Thoracic aorta (tissue), 2 donors: Measurements from ENCODE around the gene PLAGL1. TPM values are rescaled to one million over a fixed set of nuclear protein-coding genes. Genes with fewer than 3 reads are reported as not detected.

Experiments
- ATAC-seq: fragments of 150-250 bp; one replicate; pipeline ENCODE4 v1.8.0; 2017; ENCODE audit warnings: low read depth; ENCODE audit not compliant: insufficient number of reproducible peaks, low FRiP score
- DNase-seq: peaks from one replicate; pipeline ENCODE4 v3.0.0-alpha.2; 2020; ENCODE audit warnings: low spot score
- H3K27ac ChIP-seq, 2 donors: fragments of 200-600 bp; sonication (generic); 1 replicate in 1 of 2; 2 replicates in 1 of 2; pipeline ENCODE4 v1.5.1; 2016; ENCODE audit warnings: mild to moderate bottlenecking in 2 of 2, moderate library complexity in 2 of 2
- H3K27me3 ChIP-seq: fragments of 200-600 bp; sonication (generic); replicated peaks from 2 replicates; pipeline ENCODE4 v1.6.0; 2016; ENCODE audit warnings: mild to moderate bottlenecking; ENCODE audit not compliant: insufficient read depth
- H3K36me3 ChIP-seq: fragments of 200-600 bp; sonication (generic); one replicate; pipeline ENCODE4 v1.5.1; 2016
- H3K4me1 ChIP-seq, 2 donors: fragments of 200-600 bp; sonication (generic); 1 replicate in 1 of 2; 2 replicates in 1 of 2; pipeline versions ENCODE4 v1.5.1 to v1.6.0; 2016; ENCODE audit warnings: low read depth in 2 of 2, mild to moderate bottlenecking in 1 of 2; ENCODE audit not compliant: control insufficient read depth in 1 of 2
- H3K4me3 ChIP-seq: fragments of 200-600 bp; sonication (generic); 2 replicates; pipeline ENCODE4 v1.5.1; 2016; ENCODE audit warnings: mild to moderate bottlenecking
- H3K9me3 ChIP-seq: fragments of 200-600 bp; sonication (generic); 2 replicates; pipeline ENCODE4 v1.5.1; 2016
- total RNA-seq, 2 donors: library from RNA; depleted of rRNA; stranded (reverse); fragments of >200 nt; gene quantifications; one replicate each; pipeline versions ENCODE4 v1.1.0 to v1.2.3, GENCODE V29; 2016
- TF ChIP-seq, protein P1 (sequence below): fragments of 200-600 bp; sonication (generic); IDR thresholded peaks from one replicate; pipeline ENCODE4 v1.5.1; 2019; ENCODE audit warnings: antibody characterized with exemption

Gene PLAGL1
- total RNA-seq, 2 donors from 2014 or later: 33.6 to 74.7 TPM

DNA sequence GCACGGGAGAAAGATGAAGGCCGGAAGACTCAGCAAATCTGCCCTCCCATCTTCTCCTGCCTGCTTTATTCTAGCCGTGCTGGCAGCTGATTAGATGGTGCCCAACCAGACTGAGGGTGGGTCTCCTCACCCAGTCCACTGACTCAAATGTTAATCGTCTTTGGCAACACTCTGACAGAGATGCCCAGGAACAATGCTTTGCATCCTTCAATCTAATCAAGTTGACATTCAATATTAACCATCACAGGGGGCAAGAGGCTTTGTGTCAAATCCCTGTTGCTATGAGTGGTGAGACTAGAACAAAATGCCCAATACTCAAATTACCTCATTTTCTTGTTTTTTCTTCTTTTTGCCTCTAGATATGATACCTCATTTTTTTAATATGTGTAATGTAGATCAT lies 27.4 kb upstream of the PLAGL1 start:
- H3K4me1 ChIP-seq: peaks cover 0 to 9% of the 10 kb centered on the region in 2 donors
- no peak overlapping the region for H3K4me3 ChIP-seq
- H3K27me3 ChIP-seq: no peaks in the 10 kb centered on the region
- no peaks in the 10 kb centered on the region for H3K9me3 ChIP-seq
- H3K27ac ChIP-seq: no peak overlapping the region
- DNase-seq: no peak
- ATAC-seq: no peak
- TF ChIP-seq, protein P1, sequence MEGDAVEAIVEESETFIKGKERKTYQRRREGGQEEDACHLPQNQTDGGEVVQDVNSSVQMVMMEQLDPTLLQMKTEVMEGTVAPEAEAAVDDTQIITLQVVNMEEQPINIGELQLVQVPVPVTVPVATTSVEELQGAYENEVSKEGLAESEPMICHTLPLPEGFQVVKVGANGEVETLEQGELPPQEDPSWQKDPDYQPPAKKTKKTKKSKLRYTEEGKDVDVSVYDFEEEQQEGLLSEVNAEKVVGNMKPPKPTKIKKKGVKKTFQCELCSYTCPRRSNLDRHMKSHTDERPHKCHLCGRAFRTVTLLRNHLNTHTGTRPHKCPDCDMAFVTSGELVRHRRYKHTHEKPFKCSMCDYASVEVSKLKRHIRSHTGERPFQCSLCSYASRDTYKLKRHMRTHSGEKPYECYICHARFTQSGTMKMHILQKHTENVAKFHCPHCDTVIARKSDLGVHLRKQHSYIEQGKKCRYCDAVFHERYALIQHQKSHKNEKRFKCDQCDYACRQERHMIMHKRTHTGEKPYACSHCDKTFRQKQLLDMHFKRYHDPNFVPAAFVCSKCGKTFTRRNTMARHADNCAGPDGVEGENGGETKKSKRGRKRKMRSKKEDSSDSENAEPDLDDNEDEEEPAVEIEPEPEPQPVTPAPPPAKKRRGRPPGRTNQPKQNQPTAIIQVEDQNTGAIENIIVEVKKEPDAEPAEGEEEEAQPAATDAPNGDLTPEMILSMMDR: no peak
- H3K36me3 ChIP-seq: no peaks in the 10 kb centered on the region

DNA sequence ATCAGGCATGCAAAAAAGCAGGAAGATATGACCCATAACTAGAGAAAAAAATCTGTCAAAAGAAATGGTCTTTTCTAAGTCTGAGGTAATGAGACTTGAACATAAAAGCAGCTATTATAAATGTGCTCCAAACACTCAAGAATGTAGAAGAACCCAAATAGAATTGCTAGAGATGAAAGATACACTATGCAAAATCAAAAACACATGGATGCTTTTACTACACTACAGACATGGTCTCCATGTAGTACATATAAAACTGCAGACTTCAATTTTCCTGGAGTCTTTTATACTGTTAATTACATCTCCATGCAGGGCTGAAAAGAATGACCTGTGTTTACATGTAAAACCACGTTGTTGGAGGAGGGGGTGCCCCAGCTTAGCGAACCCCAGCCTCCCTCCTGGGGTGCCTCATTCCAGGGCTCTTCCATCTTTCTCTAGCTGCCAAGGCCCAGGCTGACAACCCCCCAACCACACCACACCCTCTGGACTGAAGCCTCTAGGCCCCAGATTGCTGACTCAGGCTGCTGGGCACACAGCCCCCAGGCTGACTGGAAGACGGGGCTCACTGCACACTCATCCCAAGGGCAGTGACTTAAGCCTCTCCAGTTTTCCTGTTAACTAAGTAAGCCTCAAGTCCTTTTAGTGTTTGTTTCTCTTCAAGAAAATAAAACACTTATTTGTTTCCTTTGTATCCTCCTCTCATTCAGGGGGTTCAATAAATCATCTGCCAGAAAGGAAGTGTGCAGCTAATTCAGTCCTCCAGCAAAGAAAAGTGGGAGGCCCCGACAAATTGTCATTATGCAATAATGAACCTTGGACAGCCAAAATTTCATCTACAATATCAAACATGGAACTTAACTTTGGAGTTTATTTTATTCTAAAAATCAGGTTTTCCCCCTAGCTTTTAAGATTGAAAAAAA lies 26.0 kb upstream of the PLAGL1 start:
- Histone ChIP-seq H3K9me3 (no peaks in the 10 kb centered on the region), H3K27me3 (no peaks in the 10 kb centered on the region), H3K27ac (no peak overlapping the region), H3K4me1 (peaks cover 0 to 9% of the 10 kb centered on the region in 2 donors), H3K4me3 (no peak overlapping the region), H3K36me3 (no peaks in the 10 kb centered on the region)
- TF ChIP-seq, protein P1: no peak
- DNase-seq (no peak), ATAC-seq (no peak)

DNA sequence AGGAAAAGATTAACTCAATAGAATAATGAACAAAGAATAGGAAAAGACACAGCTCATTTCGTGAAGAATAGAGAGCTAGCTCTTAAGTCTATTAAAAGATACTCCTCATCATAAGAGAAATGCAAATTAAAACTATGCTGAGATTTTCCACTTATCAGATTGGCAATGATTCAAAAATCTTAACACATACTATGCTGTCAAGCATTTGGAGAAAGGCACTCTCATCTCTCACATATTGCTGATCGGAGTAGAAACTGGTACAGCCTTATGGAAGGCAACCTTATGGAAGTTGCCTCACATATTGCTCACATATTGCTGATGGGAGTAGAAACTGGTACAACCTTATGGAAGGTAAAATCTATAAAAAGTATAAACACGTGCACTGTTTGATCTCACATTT lies 21.4 kb upstream of the PLAGL1 start:
- DNase-seq: no peak
- no peaks in the 10 kb centered on the region for H3K9me3 ChIP-seq
- H3K27ac ChIP-seq: no peak overlapping the region
- TF ChIP-seq, protein P1: no peak
- no peak for ATAC-seq
- H3K4me1 ChIP-seq: no peaks in the 10 kb centered on the region
- H3K36me3 ChIP-seq: no peaks in the 10 kb centered on the region
- H3K4me3 ChIP-seq: no peak overlapping the region
- H3K27me3 ChIP-seq: no peaks in the 10 kb centered on the region

DNA sequence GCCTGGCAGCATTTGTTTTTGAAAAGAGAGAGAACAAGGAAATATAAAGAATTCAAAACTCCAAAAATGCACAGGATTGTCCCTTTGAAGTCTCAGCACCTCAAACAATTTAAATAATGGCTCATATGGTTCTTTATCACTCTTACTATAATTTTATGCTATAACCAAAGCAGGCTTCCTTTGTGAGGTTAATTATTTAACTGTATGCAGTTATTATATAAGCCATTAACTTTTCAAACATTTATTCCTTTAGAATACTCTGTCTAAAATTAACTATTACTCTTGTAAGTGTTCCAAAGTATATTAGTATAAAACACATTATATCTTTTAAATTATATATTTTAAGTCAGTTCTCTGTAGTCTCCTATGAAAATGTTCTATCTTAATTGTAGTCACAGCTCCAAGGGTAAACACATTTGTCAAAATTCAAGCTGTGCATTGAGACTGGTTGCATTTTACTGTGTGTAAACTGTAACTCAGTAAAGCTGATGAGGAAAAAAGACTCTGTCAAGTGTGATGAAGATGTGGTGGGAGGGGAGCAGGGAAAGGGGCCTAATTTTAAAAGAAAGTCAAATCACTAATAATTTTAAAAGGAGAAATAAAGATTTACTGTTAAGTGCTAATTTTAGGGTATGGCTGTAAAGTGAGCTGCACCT lies 20.0 kb upstream of the PLAGL1 start:
- no peaks in the 10 kb centered on the region for H3K4me1 ChIP-seq
- H3K36me3 ChIP-seq: no peaks in the 10 kb centered on the region
- no peaks in the 10 kb centered on the region for H3K9me3 ChIP-seq
- no peak for DNase-seq
- TF ChIP-seq, protein P1: no peak
- no peaks in the 10 kb centered on the region for H3K27me3 ChIP-seq
- no peak overlapping the region for H3K4me3 ChIP-seq
- no peak overlapping the region for H3K27ac ChIP-seq
- no peak for ATAC-seq

DNA sequence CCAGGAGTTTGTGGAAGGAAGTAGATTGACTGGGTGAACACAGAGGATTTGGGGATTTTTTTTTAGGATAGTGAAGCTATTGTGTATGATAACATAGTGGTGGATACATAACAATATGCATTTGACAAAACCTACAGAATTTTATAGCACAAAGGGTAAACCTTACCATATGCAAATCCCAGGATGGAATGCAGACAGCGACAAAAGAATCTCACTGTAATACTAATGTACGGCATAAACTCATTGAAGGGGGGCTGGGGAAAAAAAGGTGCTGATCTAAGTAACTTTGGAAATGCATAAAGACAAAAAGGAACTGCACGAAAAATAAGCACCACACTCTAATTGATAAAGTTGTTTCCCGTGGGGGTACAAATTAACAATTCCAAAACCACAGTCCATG lies 15.2 kb upstream of the PLAGL1 start:
- TF ChIP-seq, protein P1: no peak

More for the DNA sequence above, 15.2 kb upstream of the PLAGL1 start:
- Histone ChIP-seq H3K27me3 (no peaks in the 10 kb centered on the region), H3K4me1 (no peaks in the 10 kb centered on the region), H3K9me3 (no peaks in the 10 kb centered on the region), H3K27ac (no peak overlapping the region), H3K36me3 (no peaks in the 10 kb centered on the region), H3K4me3 (no peak overlapping the region)
- ATAC-seq (no peak), DNase-seq (no peak)
